HuH-7 (cell line): ENCODE measurements around the gene TRPM8.

Source experiments
- DNase-seq: peaks from one replicate; pipeline ENCODE4 v3.0.0; 2011; ENCODE audit warnings: low spot score

The TRPM8 gene

GRCh38 chr2:233976087-233976486, 58.9 kb downstream of the TRPM8 start:
- no peak for DNase-seq

- DNase-seq, result peak; percentile 64
These were observed 59.6 kb downstream of the TRPM8 start for GRCh38 chr2:233976690-233977294.

DNA sequence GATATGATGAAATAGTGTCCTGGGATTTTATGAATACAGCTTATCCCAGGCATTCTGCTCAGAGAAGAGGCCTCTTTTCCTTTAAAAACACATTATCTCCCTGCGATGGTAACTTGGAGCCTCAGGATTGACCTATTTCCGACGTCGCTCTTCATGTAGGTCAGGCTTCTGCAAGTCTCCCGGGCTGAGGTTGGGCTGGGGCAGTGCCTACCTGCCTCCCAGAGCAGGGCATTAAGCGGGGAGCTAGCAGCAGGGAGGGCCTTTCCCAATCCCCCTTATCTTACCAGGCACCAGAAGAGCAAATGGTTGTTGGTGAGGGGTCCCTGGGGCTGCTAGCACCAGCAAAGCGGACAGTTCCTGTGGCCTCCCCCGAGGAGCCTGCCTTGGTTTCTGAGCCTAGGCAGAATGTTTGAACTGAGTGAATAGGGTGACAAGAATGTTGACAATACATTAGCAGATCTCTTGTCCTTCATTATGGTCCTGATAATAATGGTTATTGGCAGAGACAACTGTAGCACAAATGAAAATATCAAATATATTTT, 60.2 kb downstream of the TRPM8 start:
- peak; percentile 27 for DNase-seq

DNA sequence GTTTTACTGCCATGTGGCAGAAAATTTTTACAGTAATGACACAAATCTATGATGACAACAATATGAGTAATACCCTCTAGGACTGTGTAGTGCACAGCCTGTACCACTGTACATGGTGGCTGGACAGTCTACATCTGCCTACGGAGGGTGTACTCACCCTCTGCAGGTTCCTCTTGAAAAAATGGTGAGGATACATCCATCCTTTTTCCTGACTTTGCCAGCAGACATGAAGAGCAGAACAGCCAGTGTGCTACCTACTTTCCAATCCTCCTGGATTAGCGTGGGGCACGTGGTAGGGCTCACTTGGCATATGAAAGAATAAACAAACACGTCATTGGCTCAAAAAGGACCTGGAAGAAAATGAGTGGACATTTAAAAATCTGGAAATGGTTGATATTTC, 62.6 kb downstream of the TRPM8 start:
- DNase-seq, result no peak

- no peak for DNase-seq
These were observed 63.9 kb downstream of the TRPM8 start for GRCh38 chr2:233980955-233981561.

GRCh38 chr2:233981574-233982420, 64.6 kb downstream of the TRPM8 start:
- peak; percentile 43 for DNase-seq

DNA sequence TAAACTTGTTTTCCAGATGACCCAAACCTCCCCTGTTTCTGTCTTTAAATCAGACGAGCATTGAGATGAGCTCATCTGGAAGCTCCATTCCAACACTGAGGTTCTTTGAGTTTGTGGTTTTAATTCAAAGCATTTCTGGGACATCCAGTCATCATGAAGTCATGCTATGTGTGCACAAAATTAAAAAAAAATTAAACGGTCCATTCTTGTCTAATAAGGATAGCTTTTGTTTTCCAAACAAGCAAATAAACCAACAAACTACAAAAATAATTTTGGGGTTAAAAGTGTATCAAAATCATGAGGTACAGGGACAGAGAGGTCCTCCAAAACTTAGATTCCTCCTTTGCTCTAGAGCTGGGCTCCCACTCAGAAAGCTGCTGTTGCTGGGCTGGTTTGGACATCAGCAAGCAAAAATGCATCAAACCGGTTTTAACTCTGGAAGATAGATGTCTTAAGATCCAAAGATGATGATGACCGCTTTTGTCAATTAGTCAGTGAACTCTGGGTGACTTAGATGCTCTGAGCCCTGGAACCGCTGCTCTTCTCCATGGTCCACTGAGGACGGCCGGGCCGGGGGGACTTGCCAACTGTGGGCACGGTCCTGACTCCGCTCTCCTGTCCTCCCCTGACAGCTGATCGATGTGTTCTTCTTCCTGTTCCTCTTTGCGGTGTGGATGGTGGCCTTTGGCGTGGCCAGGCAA, 65.4 kb downstream of the TRPM8 start:
- no peak for DNase-seq

- no peak for DNase-seq
These were observed 66.3 kb downstream of the TRPM8 start for GRCh38 chr2:233983445-233983844.

- DNase-seq, result no peak
These were observed 71.4 kb downstream of the TRPM8 start for GRCh38 chr2:233988581-233988980.

- DNase-seq, result no peak
These were observed 72.2 kb downstream of the TRPM8 start for GRCh38 chr2:233989221-233989858.

GRCh38 chr2:233990261-233990798, 73.2 kb downstream of the TRPM8 start:
- DNase-seq, result no peak

DNA sequence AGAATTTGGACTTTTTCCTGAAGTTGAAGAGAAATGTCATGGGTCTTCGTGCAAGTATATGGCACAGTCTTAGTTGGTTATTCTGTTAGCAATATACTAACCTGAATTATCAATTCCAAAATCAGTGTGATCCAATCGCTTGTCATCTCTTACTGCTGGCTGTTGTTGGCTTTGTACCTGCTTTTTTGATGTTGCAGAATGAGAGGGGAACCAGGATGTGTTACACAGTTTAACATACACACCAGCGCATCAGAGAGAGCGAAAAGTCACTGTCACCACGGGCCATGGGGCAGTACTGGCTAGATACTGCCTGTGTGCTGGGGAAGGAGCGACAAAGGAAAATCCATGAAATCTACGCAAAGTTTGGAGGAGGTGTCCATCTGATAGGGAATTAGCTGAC, 74.0 kb downstream of the TRPM8 start:
- no peak for DNase-seq

GRCh38 chr2:233992513-233993217, 75.5 kb downstream of the TRPM8 start:
- DNase-seq, result no peak

- no peak for DNase-seq
These were observed 76.3 kb downstream of the TRPM8 start for GRCh38 chr2:233993461-233993860.

DNA sequence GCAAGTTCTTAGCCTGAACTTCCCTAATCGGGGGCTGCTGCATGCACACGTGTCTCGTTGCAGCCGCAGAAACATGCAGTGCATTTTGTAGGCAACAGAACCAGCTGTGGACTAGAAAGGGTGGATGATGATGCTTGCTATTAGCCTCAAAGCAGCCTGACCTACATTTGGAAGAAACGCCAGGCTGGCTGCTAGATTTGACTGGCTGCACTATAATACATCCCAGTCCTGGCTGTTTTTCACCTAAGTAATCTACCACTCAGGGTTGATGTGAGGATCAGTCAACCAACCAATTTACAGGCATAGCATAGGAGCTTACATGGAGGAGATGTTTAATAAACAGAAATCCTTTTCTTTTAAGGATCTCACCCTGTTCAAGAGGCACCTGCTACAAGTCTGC, 77.0 kb downstream of the TRPM8 start:
- no peak for DNase-seq

- no peak for DNase-seq
These were observed 78.8 kb downstream of the TRPM8 start for GRCh38 chr2:233996000-233996399.

- no peak for DNase-seq
These were observed 79.3 kb downstream of the TRPM8 start for GRCh38 chr2:233996461-233996860.

DNA sequence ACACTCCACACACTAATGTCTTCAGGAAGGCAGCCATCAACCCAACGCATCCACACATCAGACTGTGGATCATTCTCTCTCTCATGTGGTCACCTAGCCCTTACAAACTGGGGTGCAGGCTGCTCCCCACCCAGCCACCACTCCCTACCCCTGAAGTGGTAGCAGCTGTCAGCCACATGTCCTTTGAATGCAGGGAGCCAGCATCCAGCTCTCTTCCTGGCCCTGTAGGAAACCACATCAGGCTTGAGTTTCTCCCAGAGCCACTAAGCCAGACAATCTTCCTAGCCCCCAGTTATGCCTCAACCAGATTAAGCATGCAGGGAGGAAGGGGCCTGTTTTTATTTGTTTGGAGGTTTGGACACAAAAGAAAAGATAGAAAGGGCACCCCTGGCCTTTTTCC, 80.5 kb downstream of the TRPM8 start:
- DNase-seq, result no peak

DNA sequence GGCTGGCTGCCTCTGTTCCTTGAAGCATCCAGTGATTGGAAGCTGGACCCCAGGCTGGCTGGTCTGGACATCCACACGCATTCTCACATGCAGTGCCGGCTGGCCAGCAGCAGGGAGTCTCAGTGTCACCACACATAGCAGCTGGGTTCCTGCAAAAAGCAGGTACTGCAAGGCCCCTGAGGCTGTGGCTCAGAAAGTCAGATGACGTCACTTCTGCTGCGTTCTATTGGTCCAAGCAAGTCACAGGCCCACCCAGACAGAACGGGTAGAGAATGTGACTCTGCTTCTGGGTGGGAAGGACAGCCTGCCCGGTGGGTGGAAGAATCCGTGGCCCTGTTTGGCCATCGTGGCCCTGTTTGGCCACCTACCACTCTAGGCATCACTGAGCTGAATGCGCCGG, 82.0 kb downstream of the TRPM8 start:
- DNase-seq, result no peak

DNA sequence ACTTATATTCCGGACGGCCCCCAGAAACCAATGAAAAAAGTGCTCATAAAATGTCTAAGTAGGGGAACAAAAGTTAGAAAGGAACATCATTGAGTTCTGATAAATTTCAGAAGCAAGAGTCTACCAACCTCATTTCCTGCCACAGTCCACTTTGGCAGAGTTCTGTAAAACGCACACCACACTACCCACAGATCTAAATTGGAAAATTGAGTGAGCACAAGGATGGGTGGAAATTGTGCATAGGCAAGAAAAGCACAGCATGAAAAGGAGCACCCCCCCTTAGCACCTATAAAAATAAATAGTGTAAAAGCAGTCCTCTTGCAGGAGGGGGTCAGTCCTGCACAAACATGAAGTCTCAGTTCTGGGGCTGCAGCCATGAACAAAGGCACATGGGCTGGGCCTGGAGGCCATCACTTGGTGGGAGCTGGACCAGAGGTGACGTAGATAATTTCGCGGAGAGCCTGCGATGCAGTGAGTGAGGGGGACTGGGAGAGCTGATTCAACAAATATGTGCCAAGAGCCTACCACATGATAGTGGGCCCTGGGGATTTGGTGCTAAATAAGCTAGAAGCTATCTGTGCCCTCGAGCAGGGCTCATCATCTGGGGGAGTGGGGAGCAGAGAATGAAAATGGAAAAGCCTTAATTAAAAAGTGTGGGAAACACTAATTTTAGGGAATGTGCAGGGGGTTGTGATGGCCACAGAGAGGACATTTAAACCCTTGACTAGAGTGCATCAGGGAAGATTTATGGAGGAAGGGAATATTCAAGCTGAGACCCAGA, 84.4 kb downstream of the TRPM8 start:
- DNase-seq, result no peak
